SK-N-MC (cell line): ENCODE results near the gene CLRN1.

Experiments used
- DNase-seq: peaks from one replicate; pipeline ENCODE4 v3.0.0-alpha.2; 2011; ENCODE audit warnings: low read depth, low spot score
- H3K27ac ChIP-seq: fragments of 200-600 bp; sonication (generic); 2 replicates; pipeline ENCODE4 v1.5.1; 2016; ENCODE audit warnings: mixed run types
- H3K36me3 ChIP-seq: fragments of 200-600 bp; sonication (generic); 2 replicates; pipeline ENCODE4 v1.6.1; 2017; ENCODE audit warnings: antibody characterized with exemption, low read length, mixed read lengths; ENCODE audit not compliant: insufficient read depth
- H3K4me3 ChIP-seq: fragments of 200-600 bp; sonication (generic); 2 replicates; pipeline ENCODE4 v1.5.1; 2016
- H3K9ac ChIP-seq: fragments of 200-600 bp; sonication (generic); 2 replicates; pipeline ENCODE4 v1.8.0; 2017; ENCODE audit warnings: mixed run types, mixed read lengths; ENCODE audit not compliant: insufficient read length
- H3K9me3 ChIP-seq: fragments of 200-600 bp; sonication (generic); 2 replicates; pipeline ENCODE4 v1.6.1; 2017; ENCODE audit warnings: low read depth, mild to moderate bottlenecking, antibody characterized with exemption, low read length, moderate library complexity, mixed read lengths
- EZH2 ChIP-seq: fragments of 200-600 bp; sonication (generic); IDR thresholded peaks from one replicate; pipeline ENCODE4 v1.6.1; 2017; ENCODE audit warnings: antibody characterized with exemption
- FOXP2 ChIP-seq: optimal IDR thresholded peaks from 2 replicates; pipeline ENCODE3; 2011; ENCODE audit warnings: mild to moderate bottlenecking, moderate library complexity; ENCODE audit not compliant: insufficient read depth; ENCODE audit errors: extremely low read length, control extremely low read depth
- POLR2AphosphoS5 ChIP-seq: IDR thresholded peaks from 2 replicates; pipeline ENCODE4 v1.6.1; 2012; ENCODE audit warnings: mild to moderate bottlenecking, low read depth, low read length, borderline replicate concordance

The CLRN1 gene

DNA sequence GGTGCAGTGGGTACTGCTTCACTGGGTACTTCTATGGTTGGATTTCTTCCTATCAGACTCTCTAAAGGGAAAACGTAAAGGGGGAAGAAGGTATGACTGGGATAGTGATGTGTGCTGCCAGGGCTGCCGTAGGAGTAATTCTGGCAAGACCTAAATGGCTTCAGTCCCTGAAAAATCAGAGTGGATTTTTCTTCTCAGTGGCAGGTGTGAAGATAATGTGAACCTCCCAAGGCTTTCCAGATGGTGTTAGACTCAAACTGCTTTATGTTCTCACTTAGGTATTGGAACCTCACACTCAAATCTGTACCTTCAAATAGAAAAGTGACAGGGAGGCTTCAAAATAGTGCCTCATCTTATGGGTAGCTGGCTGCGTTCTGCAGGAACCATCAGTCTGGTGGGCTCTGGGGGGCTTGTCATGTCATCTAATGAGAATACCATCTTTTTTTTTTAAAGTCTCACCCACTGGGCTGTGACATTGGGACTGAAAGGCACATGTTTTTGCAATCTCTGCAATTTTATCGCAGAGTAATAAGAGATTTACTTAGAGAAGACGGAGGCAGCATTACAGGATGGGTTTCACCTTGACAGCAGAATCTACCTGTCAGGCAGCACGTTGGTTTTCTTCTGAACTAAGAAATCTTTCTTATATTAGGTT, 95.8 kb downstream of the CLRN1 start:
- DNase-seq: no peak
- Histone ChIP-seq H3K27ac (no peak overlapping the region), H3K36me3 (no peaks in the 10 kb centered on the region), H3K9me3 (no peaks in the 10 kb centered on the region), H3K9ac (no peak overlapping the region), H3K4me3 (no peak overlapping the region)
- TF ChIP-seq EZH2 (no peak), POLR2AphosphoS5 (no peak), FOXP2 (no peak)
